Epidermal melanocyte (primary cell): ENCODE measurements around the gene TMPRSS7.
"Not testable (repeated sequence)": the region's sequence is repeated elsewhere in the genome, so short reads cannot be mapped to it uniquely, and the experiment has no call there.

Source experiments
- DNase-seq: peaks from one replicate; pipeline ENCODE4 v3.0.0; 2011; ENCODE audit warnings: low spot score; ENCODE audit not compliant: insufficient read length

TMPRSS7 gene

DNA sequence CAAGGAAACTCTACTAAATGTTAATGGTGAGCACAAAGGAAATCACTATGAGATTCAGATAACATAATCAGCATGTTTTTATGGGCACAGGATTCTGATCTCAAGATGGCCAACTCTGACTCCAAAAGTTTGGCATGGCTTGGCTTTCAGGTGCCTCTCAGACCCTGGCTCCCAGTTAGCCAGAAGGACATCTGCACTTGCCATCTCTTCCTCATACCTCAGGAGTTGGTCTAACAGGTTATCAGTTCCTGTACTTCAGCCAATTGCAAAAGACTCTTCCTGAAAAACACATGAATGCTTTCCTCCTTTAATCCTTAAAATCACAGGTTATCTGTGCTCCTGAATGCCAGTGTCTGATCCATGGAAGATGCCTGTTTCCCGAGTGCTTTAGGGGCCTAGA is 25.0 kb downstream of the TMPRSS7 start:
- DNase-seq: no peak

- DNase-seq: no peak
Measured at GRCh38 chr3:112061152-112061551, 26.6 kb downstream of the TMPRSS7 start.

GRCh38 chr3:112072387-112073060 is 38.0 kb downstream of the TMPRSS7 start:
- not testable (repeated sequence) for DNase-seq

DNA sequence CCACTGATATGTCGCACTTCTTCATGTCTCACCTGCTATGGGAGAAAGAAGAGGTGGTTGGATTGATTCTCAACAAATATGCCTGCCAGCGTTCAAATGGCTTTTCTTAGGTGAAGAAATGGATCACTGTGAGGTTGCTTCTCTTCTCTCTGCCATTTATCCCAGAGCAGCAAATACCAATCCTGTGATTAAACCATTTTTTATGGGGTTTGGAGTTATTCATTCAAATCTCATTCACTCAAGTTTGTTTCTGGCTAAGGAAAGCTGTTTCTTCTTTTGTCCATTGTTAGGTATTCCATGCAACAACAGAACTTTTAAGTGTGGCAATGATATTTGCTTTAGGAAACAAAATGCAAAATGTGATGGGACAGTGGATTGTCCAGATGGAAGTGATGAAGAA is 39.5 kb downstream of the TMPRSS7 start:
- no peak for DNase-seq

GRCh38 chr3:112074616-112075497 is 40.3 kb downstream of the TMPRSS7 start:
- DNase-seq: no peak

DNA sequence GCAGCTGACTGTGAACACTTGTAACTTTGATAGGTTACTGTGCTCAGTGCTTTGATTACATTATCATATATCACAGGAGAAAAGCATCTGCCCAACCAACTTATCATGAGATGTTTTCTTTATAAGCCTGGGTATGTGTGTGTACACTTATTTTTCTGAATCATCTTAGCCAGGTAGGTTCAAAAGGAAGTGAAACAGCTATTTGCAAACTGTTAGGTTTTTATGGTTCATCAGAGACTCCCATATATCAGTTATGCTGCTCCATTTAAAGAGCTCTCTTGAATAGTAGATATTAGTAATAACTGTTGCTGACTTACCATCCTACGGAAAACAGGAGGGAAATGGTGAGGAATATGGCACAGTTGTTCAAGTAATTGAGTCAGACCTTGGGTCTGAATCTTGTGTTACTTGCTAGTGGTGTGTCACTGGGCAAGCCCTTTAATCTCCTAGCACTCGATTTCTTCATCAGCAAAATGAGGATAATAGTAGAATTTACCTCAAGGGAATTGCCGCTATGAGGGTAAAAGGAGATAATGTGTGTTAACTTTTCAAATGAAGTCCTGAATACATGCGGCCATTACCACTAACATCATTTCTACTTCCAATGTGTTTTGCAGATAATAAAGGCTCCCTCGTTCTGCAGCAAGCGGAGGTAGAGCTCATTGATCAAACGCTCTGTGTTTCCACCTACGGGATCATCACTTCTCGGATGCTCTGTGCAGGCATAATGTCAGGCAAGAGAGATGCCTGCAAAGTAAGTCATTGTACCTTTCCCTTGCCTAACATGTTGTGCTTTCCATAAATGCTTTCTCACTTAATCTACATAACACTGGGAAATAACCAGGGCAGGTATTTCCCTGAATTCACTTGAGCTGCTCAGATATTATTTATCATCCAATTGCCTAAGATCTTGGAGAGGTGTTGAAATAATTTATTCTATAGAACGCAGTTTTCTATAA is 43.9 kb downstream of the TMPRSS7 start:
- no peak for DNase-seq

DNA sequence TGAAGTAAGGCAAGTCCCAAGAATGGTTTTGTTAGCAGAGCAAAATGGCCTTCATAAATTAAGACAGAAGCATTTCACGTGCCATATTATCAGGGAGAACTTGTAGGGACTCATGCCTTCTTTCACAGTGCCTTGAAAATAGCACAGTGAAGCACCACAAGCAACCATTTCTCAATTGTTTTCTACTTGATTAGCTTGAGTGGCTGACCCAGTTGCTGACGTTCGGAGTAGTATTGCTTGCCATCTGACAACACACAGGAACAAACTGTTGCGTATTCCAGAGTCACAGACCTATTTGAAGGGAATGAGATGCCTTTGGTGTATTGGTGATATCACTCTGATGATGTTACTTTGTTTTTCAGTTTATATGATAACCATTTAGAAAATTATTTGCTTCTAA is 48.7 kb downstream of the TMPRSS7 start:
- no peak for DNase-seq

GRCh38 chr3:112084980-112085705 is 50.6 kb downstream of the TMPRSS7 start:
- no peak for DNase-seq

- DNase-seq: no peak
Measured at GRCh38 chr3:112085735-112086075, 51.2 kb downstream of the TMPRSS7 start.

DNA sequence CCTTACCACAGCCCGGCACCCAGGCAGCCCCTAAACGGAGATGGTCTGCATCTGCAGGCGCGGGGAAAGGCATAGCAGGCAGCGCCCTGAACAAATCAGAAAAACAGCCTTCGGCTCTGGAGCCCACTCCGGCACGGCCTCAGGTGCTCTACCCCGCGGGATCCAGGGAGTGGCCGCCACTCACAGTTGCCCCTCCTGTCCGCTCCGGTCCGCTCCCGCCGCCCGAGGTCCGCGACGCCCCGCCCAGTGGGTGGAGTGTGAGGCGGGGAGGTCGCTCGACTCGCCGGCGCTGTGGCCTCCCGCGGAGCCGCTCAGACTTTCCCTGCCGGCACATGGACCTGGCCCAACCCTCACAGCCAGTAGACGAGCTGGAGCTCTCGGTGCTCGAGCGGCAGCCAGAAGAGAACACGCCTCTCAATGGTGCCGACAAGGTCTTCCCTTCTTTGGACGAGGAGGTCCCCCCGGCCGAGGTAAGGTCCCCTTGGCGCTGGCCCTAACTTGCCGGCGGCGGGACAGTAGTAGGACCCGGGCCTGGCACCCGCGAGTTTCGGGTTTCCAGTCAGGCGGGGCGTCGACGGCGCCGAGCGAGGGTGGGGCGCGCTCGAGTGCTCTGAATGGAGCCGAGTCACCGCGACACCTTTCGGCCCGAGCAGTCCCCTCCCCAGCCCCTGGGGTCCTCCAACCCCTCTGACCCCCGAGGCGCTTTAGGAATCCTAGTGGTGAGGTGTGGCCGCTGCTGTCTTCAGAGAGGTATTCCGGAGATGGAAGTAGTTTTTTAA is 51.7 kb downstream of the TMPRSS7 start, which contains the start of gene C3orf52:
C3orf52 (plus strand) TSS at position 314 of the 779 bp plus-strand sequence; CDS start at position 333, 19 bp downstream.
- peak; percentile 82 for DNase-seq

DNA sequence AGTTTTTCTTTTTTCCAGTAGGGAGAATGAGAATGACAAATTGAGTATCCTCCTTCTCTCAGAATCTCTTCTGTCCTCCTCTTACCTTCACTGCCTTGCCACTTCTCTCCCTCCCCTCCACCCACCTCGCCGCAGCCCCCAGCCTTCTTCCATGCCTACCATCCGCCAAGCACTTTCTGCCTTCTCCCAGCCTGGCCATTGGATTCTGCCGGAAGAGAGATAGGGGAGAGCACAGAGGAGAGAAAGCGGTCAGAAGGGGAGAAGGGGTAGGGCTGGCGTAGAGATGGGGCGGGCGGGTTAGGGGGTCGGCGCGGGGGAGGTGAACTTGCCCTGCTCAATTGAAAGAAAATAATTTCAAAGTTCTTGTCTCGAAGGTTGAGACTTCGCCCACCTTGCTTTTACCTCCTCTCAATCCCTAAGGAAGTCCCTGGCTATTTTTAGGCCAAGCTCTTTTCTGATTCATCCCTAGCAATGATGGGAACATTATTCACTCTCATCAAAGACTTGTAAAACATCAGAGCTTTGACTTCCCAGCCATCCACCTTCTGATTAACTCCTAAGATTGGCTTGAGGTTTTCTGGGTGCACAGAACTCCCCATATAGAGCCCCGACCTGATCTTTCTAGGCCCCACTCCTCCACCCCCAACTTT is 52.5 kb downstream of the TMPRSS7 start:
- DNase-seq: no peak

DNA sequence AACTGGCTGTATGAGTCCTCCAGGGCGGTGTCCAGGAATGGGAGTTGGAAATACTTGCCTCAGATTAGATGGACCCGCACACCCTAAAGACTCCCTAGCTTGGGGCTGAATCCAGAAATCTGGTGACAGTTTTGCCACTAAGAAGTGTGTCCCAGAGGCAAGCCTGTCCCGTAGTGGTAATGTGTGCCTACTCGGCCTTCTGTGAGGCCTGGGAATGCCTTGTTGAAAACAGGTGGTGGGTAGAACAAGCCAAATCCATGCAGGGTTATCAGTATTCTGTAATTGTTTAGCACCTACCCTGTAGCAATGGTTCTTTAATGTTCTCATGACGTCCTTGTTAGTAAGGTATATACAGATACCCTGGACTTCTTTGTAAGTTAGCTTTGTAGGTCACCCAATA is 53.2 kb downstream of the TMPRSS7 start:
- no peak for DNase-seq

GRCh38 chr3:112088944-112089343 is 54.4 kb downstream of the TMPRSS7 start:
- no peak for DNase-seq

GRCh38 chr3:112089956-112090886 is 55.7 kb downstream of the TMPRSS7 start:
- no peak for DNase-seq

DNA sequence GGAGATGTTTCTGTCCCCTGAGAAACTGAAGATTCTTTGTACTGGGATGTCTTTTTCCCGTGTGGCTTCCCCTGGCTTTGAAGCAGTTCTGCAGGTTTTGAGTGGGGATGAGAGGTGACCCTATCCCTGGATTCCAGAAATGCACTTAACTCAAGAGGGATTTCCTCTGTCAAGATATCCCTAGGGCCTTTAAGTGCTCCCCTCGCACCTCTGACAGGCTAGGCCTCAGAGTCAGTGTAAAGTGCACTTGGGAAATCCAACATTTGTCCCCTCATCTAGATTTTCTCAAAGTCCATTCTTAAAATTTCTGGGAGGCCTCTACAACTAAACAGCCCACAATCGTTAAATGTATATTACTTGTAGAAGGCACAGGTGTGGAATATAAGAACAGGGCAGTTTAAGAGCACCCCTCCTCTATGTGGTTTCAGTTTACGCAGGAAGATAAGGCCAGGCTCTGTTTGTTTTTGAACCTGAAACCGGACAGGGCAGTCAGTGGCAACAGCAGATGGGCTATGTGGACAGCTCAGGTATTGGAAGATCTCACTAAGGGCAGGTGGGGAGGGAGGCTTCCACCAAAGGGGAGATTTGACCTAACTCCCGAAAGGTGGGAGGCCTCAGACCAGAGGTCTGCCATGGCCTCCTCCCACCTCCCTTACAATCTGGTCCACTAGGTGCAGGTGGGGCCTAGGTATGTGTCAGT is 56.5 kb downstream of the TMPRSS7 start:
- DNase-seq: no peak

DNA sequence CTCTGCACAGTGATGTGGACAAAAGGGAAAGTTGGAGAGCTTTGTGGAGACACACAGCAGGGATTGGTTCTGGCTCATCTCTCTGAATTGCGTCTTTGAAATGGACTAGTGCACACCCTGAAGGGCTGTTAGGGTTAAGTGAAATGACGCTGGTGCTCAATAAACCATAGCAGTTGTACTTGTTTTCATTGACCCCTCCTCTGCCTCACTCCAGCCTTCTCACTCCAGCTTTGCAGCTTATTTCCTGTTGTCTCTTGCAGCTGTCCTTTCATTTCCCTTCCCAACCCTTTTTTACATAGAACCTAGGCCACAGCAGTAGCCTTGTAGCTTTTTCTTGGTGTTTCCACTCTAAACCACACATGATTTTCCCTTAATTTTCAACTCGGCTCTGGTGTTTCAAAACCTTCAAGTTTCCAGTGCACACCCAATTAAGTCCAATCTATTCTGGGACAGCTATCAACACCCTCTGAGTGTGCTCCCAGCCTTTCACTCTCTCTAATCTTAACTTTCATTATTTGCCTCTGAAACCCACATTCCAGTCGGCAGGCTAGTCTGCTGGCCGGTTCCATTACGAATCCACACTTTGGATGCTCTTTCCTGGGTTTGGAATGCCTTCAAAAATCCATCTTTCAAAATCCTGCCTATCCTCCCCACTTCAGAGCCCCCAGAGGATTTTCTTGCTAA is 58.1 kb downstream of the TMPRSS7 start:
- DNase-seq: no peak

GRCh38 chr3:112093180-112093522 is 58.6 kb downstream of the TMPRSS7 start:
- no peak for DNase-seq
